ENCODE results near the gene TCEA2. TPM values are rescaled to one million over a fixed set of nuclear protein-coding genes. Genes with fewer than 3 reads are reported as not detected.

The TCEA2 gene
- total and polyA plus RNA-seq, 2 donors (not counting 1 experiment from before 2014, with no cell fraction given) = 17.1 to 23.9 TPM

GRCh38 chr20:64077876-64078551 lies 15.0 kb downstream of the TCEA2 start:
- TF ChIP-seq EZH2 (IDR thresholded peaks at IDR 0.05; ENCODE audit: low read length, missing control alignments) = no peak
- TF ChIP-seq, protein P1, sequence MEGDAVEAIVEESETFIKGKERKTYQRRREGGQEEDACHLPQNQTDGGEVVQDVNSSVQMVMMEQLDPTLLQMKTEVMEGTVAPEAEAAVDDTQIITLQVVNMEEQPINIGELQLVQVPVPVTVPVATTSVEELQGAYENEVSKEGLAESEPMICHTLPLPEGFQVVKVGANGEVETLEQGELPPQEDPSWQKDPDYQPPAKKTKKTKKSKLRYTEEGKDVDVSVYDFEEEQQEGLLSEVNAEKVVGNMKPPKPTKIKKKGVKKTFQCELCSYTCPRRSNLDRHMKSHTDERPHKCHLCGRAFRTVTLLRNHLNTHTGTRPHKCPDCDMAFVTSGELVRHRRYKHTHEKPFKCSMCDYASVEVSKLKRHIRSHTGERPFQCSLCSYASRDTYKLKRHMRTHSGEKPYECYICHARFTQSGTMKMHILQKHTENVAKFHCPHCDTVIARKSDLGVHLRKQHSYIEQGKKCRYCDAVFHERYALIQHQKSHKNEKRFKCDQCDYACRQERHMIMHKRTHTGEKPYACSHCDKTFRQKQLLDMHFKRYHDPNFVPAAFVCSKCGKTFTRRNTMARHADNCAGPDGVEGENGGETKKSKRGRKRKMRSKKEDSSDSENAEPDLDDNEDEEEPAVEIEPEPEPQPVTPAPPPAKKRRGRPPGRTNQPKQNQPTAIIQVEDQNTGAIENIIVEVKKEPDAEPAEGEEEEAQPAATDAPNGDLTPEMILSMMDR (conservative IDR thresholded peaks at IDR 0.05 in 1 of 2, IDR thresholded peaks at IDR 0.05 in 1 of 2; ENCODE audit: low read depth in 1 of 2, low read length in 2 of 2) = no peak
- Histone ChIP-seq H3K4me3 (replicated peaks in 1 of 4; ENCODE audit: control extremely low read depth in 1 of 4, insufficient read depth in 1 of 4, low read depth in 3 of 4, low read length in 4 of 4) (peak overlapping the region in 2 of 4 experiments; percentile 82 to 89), H3K4me2 (ENCODE audit: extremely low read depth, insufficient read depth, low read length) (peak overlapping the region; percentile 64), H3K79me2 (ENCODE audit: control insufficient read depth, insufficient read depth, low read length) (no peaks in the 10 kb centered on the region), H3K9ac (ENCODE audit: insufficient read depth, low read length) (no peak overlapping the region), H3K9me3 (ENCODE audit: control insufficient read depth, insufficient read depth, low read depth, low read length) (no peaks in the 10 kb centered on the region), H4K20me1 (ENCODE audit: control insufficient read depth, extremely low read depth, insufficient read depth, low read length) (no peaks in the 10 kb centered on the region), H3K36me3 (ENCODE audit: control insufficient read depth, insufficient read depth, low read length) (peaks cover 1% of the 10 kb centered on the region), H3K27ac (ENCODE audit: insufficient read depth, low read length) (no peak overlapping the region), H2AFZ (ENCODE audit: low read length) (no peak overlapping the region), H3K27me3 (ENCODE audit: control insufficient read depth, insufficient read depth, low read length) (peaks cover 3% of the 10 kb centered on the region), H3K4me1 (ENCODE audit: control insufficient read depth, extremely low read depth, insufficient read depth, low read length) (peaks cover 8% of the 10 kb centered on the region)
- DNase-seq (ENCODE audit: low read depth in 2 of 2) = no peak

DNA sequence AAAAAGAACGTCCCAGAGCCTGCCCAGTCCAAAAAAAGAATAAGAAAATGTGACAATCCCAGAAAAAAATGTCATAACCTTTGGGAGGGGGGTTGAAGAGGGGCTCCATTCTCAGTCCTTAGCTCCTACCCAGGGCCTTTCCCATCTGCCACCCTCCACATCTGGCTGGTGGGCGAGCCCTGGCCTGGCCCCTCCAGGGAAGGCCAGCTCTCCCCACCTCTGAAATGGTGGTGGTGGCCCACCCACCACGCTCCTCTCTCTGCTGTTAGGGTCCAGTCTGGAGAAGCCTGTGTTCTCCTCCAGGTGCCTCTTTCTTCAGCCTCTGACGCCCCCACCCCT lies 15.9 kb downstream of the TCEA2 start:
- H3K4me3 ChIP-seq (replicated peaks in 1 of 4; ENCODE audit: control extremely low read depth in 1 of 4, insufficient read depth in 1 of 4, low read depth in 3 of 4, low read length in 4 of 4) = peak overlapping the region; percentile 58 to 89 (median 76)
- no peak overlapping the region for H3K27ac ChIP-seq (ENCODE audit: insufficient read depth, low read length)
- no peak overlapping the region for H2AFZ ChIP-seq (ENCODE audit: low read length)
- H4K20me1 ChIP-seq (ENCODE audit: control insufficient read depth, extremely low read depth, insufficient read depth, low read length) = no peaks in the 10 kb centered on the region
- no peaks in the 10 kb centered on the region for H3K36me3 ChIP-seq (ENCODE audit: control insufficient read depth, insufficient read depth, low read length)
- H3K4me1 ChIP-seq (ENCODE audit: control insufficient read depth, extremely low read depth, insufficient read depth, low read length) = peaks cover 10% of the 10 kb centered on the region
- no peaks in the 10 kb centered on the region for H3K79me2 ChIP-seq (ENCODE audit: control insufficient read depth, insufficient read depth, low read length)
- no peaks in the 10 kb centered on the region for H3K9me3 ChIP-seq (ENCODE audit: control insufficient read depth, insufficient read depth, low read depth, low read length)
- H3K27me3 ChIP-seq (ENCODE audit: control insufficient read depth, insufficient read depth, low read length) = peaks cover 4% of the 10 kb centered on the region
- DNase-seq (ENCODE audit: low read depth in 2 of 2) = no peak
- no peak for TF ChIP-seq EZH2 (IDR thresholded peaks at IDR 0.05; ENCODE audit: low read length, missing control alignments)
- peak overlapping the region; percentile 87 for H3K4me2 ChIP-seq (ENCODE audit: extremely low read depth, insufficient read depth, low read length)
- H3K9ac ChIP-seq (ENCODE audit: insufficient read depth, low read length) = peak overlapping the region; percentile 55

- peak within 1 kb of the TSS; percentile 49 for H2AFZ ChIP-seq (ENCODE audit: low read length)
- H3K4me3 ChIP-seq (replicated peaks in 1 of 4; ENCODE audit: control extremely low read depth in 1 of 4, insufficient read depth in 1 of 4, low read depth in 3 of 4, low read length in 4 of 4) = peak within 1 kb of the TSS; percentile 58 to 89 (median 76)
- H3K27me3 ChIP-seq (ENCODE audit: control insufficient read depth, insufficient read depth, low read length) = peaks cover 8% of the 10 kb centered on the region
- peak; percentile 44 to 67 for DNase-seq (ENCODE audit: low read depth in 2 of 2)
- peak within 1 kb of the TSS; percentile 55 for H3K9ac ChIP-seq (ENCODE audit: insufficient read depth, low read length)
- no peaks in the 10 kb centered on the region for H3K9me3 ChIP-seq (ENCODE audit: control insufficient read depth, insufficient read depth, low read depth, low read length)
- TF ChIP-seq, protein P1 (conservative IDR thresholded peaks at IDR 0.05 in 1 of 2, IDR thresholded peaks at IDR 0.05 in 1 of 2; ENCODE audit: low read depth in 1 of 2, low read length in 2 of 2) = no peak
- TF ChIP-seq EZH2 (IDR thresholded peaks at IDR 0.05; ENCODE audit: low read length, missing control alignments) = no peak
- H3K27ac ChIP-seq (ENCODE audit: insufficient read depth, low read length) = peak within 1 kb of the TSS; percentile 14
- no peaks in the 10 kb centered on the region for H3K36me3 ChIP-seq (ENCODE audit: control insufficient read depth, insufficient read depth, low read length)
- no peaks in the 10 kb centered on the region for H4K20me1 ChIP-seq (ENCODE audit: control insufficient read depth, extremely low read depth, insufficient read depth, low read length)
- peak within 1 kb of the TSS; percentile 87 for H3K4me2 ChIP-seq (ENCODE audit: extremely low read depth, insufficient read depth, low read length)
- H3K4me1 ChIP-seq (ENCODE audit: control insufficient read depth, extremely low read depth, insufficient read depth, low read length) = peaks cover 10% of the 10 kb centered on the region
- H3K79me2 ChIP-seq (ENCODE audit: control insufficient read depth, insufficient read depth, low read length) = no peaks in the 10 kb centered on the region
These were observed 16.4 kb downstream of the TCEA2 start, which contains the start of gene RGS19 for GRCh38 chr20:64079273-64080012. Gene RGS19, minus strand, starts transcription at chr20:64079518. Its CDS starts 2,632 bp downstream, at chr20:64076886.

Data from fibroblast of lung (primary cell).